Neuronal stem cell (in vitro differentiated cells): ENCODE measurements around the gene UBE2L3.
"Not testable (repeated sequence)": the region's sequence is repeated elsewhere in the genome, so short reads cannot be mapped to it uniquely, and the experiment has no call there.

Source experiments
- DNase-seq: peaks from one replicate; pipeline ENCODE4 v3.0.0-alpha.2; 2013; ENCODE audit warnings: low spot score
- H2AFZ ChIP-seq: one replicate; pipeline ENCODE4 v1.6.1; 2013; ENCODE audit warnings: mild to moderate bottlenecking, low read length, inconsistent platforms
- H2AK5ac ChIP-seq: 2 replicates; pipeline ENCODE4 v1.6.1; 2013; ENCODE audit warnings: low read depth, mild to moderate bottlenecking, inconsistent platforms, low read length, moderate library complexity, mixed read lengths
- H2BK120ac ChIP-seq: 2 replicates; pipeline ENCODE4 v1.6.1; 2013; ENCODE audit warnings: low read depth, mild to moderate bottlenecking, inconsistent platforms, low read length, moderate library complexity, mixed read lengths
- H2BK12ac ChIP-seq: one replicate; pipeline ENCODE4 v1.6.1; 2013; ENCODE audit warnings: low read length, inconsistent platforms
- H2BK15ac ChIP-seq: 2 replicates; pipeline ENCODE4 v1.6.1; 2013; ENCODE audit warnings: mild to moderate bottlenecking, low read length, inconsistent platforms, mixed read lengths
- H2BK5ac ChIP-seq: one replicate; pipeline ENCODE4 v1.6.1; 2013; ENCODE audit warnings: inconsistent platforms, mild to moderate bottlenecking, low read length, moderate library complexity
- H3K14ac ChIP-seq: one replicate; pipeline ENCODE4 v1.6.1; 2013; ENCODE audit warnings: low read length, inconsistent platforms
- H3K18ac ChIP-seq: 2 replicates; pipeline ENCODE4 v1.6.1; 2013; ENCODE audit warnings: low read length, inconsistent platforms
- H3K23ac ChIP-seq: 2 replicates; pipeline ENCODE4 v1.6.1; 2013; ENCODE audit warnings: low read depth, mild to moderate bottlenecking, mixed read lengths, low read length, inconsistent platforms; ENCODE audit not compliant: poor library complexity
- H3K27ac ChIP-seq: replicated peaks from 3 replicates; pipeline ENCODE4 v1.5.1; 2013; ENCODE audit warnings: low read length, inconsistent platforms
- H3K27me3 ChIP-seq, 3 experiments: 2 replicates each; pipeline ENCODE4 v1.6.1; 2013; ENCODE audit warnings: low read length in 3 of 3, mild to moderate bottlenecking in 2 of 3, inconsistent platforms in 1 of 3, low read depth in 1 of 3, mixed read lengths in 1 of 3, moderate library complexity in 1 of 3; ENCODE audit not compliant: control insufficient read depth in 3 of 3, insufficient read depth in 3 of 3
- H3K36me3 ChIP-seq, 2 donors: replicated peaks in 1 of 2; 2 replicates each; pipeline ENCODE4 v1.6.1; 2013; ENCODE audit warnings: low read length in 2 of 2; ENCODE audit not compliant: control insufficient read depth in 2 of 2, insufficient read depth in 2 of 2
- H3K4ac ChIP-seq: 2 replicates; pipeline ENCODE4 v1.6.1; 2013; ENCODE audit warnings: inconsistent platforms, mild to moderate bottlenecking, low read length, moderate library complexity
- H3K4me1 ChIP-seq, 2 donors: 1 replicate in 1 of 2; 2 replicates in 1 of 2; pipeline ENCODE4 v1.6.1; 2013; ENCODE audit warnings: low read length in 2 of 2, low read depth in 1 of 2; ENCODE audit not compliant: control insufficient read depth in 2 of 2, insufficient read depth in 1 of 2
- H3K4me2 ChIP-seq: one replicate; pipeline ENCODE4 v1.6.1; 2013; ENCODE audit warnings: mild to moderate bottlenecking, low read length, inconsistent platforms; ENCODE audit not compliant: insufficient read depth, poor library complexity, severe bottlenecking
- H3K4me3 ChIP-seq, 2 donors: 2 replicates each; pipeline ENCODE4 v1.5.1; 2013; ENCODE audit warnings: low read length in 2 of 2, mild to moderate bottlenecking in 2 of 2, inconsistent platforms in 1 of 2, moderate library complexity in 1 of 2
- H3K79me1 ChIP-seq: one replicate; pipeline ENCODE4 v1.6.1; 2013; ENCODE audit warnings: low read depth, mild to moderate bottlenecking, inconsistent platforms, low read length, moderate library complexity
- H3K9ac ChIP-seq: one replicate; pipeline ENCODE4 v1.6.1; 2013; ENCODE audit warnings: mild to moderate bottlenecking, low read depth, low read length, inconsistent platforms; ENCODE audit not compliant: poor library complexity
- H3K9me3 ChIP-seq, 2 donors: replicated peaks in 1 of 2; 2 replicates each; pipeline versions ENCODE3 to v1.6.1; 2013; ENCODE audit warnings: low read length in 2 of 2, mild to moderate bottlenecking in 2 of 2, inconsistent platforms in 1 of 2, low read depth in 1 of 2, mixed read lengths in 1 of 2, moderate library complexity in 1 of 2; ENCODE audit not compliant: control insufficient read depth in 2 of 2, insufficient read depth in 1 of 2
- H4K8ac ChIP-seq: one replicate; pipeline ENCODE4 v1.6.1; 2013; ENCODE audit warnings: low read depth, mild to moderate bottlenecking, inconsistent platforms, low read length, moderate library complexity
- H4K91ac ChIP-seq: one replicate; pipeline ENCODE4 v1.6.1; 2013; ENCODE audit warnings: low read length, low read depth, mild to moderate bottlenecking, inconsistent platforms; ENCODE audit not compliant: poor library complexity
- WGBS, 2 donors: extraction: QIAGEN DNeasy Blood & Tissue Kit; methylation state at CpG; one replicate each; pipeline ENCODE4 v1.1.7; 2013; ENCODE audit warnings: missing lambda C conversion rate in 2 of 2, mixed read lengths in 1 of 2; ENCODE audit not compliant: insufficient read length in 2 of 2, insufficient replicate concordance in 1 of 2; ENCODE audit errors: extremely low coverage in 2 of 2; 5-methylcytosine and 5-hydroxymethylcytosine counted together

UBE2L3 gene

GRCh38 chr22:21605887-21606564, 38.5 kb downstream of the UBE2L3 start:
- no peak overlapping the region for H4K8ac ChIP-seq
- no peak overlapping the region for H3K4me2 ChIP-seq
- H3K79me1 ChIP-seq: peaks cover 18% of the 10 kb centered on the region
- no peak overlapping the region for H2BK5ac ChIP-seq
- no peak overlapping the region for H3K23ac ChIP-seq
- H3K4me1 ChIP-seq: no peaks in the 10 kb centered on the region
- H3K27me3 ChIP-seq: no peaks in the 10 kb centered on the region
- WGBS, 2 donors: no CpG with 5 or more reads among the region's 7 CpGs
- no peak overlapping the region for H3K4me3 ChIP-seq
- no peak overlapping the region for H2AFZ ChIP-seq
- H2AK5ac ChIP-seq: no peak overlapping the region
- no peak overlapping the region for H2BK120ac ChIP-seq
- H4K91ac ChIP-seq: no peak overlapping the region
- no peak overlapping the region for H3K27ac ChIP-seq
- no peak overlapping the region for H2BK15ac ChIP-seq
- no peak for DNase-seq
- H3K36me3 ChIP-seq: peaks cover 2 to 54% of the 10 kb centered on the region in 2 donors
- H2BK12ac ChIP-seq: no peak overlapping the region
- H3K9me3 ChIP-seq: no peaks in the 10 kb centered on the region
- no peak overlapping the region for H3K9ac ChIP-seq
- no peak overlapping the region for H3K4ac ChIP-seq
- H3K14ac ChIP-seq: no peak overlapping the region
- no peak overlapping the region for H3K18ac ChIP-seq

GRCh38 chr22:21606775-21607174, 39.3 kb downstream of the UBE2L3 start:
- Histone ChIP-seq H3K79me1 (peaks cover 18% of the 10 kb centered on the region), H4K91ac (no peak overlapping the region), H3K9ac (no peak overlapping the region), H3K27ac (no peak overlapping the region), H2BK120ac (no peak overlapping the region), H3K36me3 (peaks cover 7 to 62% of the 10 kb centered on the region in 2 donors), H2AFZ (no peak overlapping the region), H3K4ac (no peak overlapping the region), H3K4me1 (no peaks in the 10 kb centered on the region), H4K8ac (no peak overlapping the region), H3K14ac (no peak overlapping the region), H2BK5ac (no peak overlapping the region), H3K18ac (no peak overlapping the region), H3K23ac (peak overlapping the region; percentile 17), H3K9me3 (no peaks in the 10 kb centered on the region), H2BK12ac (no peak overlapping the region), H3K4me2 (no peak overlapping the region), H2BK15ac (no peak overlapping the region), H3K27me3 (no peaks in the 10 kb centered on the region), H2AK5ac (no peak overlapping the region), H3K4me3 (no peak overlapping the region)
- no CpG with 5 or more reads among the region's 8 CpGs for WGBS, 2 donors
- no peak for DNase-seq

- not testable (repeated sequence) for H3K23ac ChIP-seq, DNase-seq, H2BK120ac ChIP-seq, H3K9me3 ChIP-seq, H3K4ac ChIP-seq, H4K91ac ChIP-seq, H3K4me3 ChIP-seq, H3K9ac ChIP-seq, H3K4me2 ChIP-seq, H3K14ac ChIP-seq, H3K27me3 ChIP-seq, H2AFZ ChIP-seq, H3K27ac ChIP-seq, H2BK12ac ChIP-seq, H2AK5ac ChIP-seq, H2BK15ac ChIP-seq, H4K8ac ChIP-seq, H2BK5ac ChIP-seq, H3K18ac ChIP-seq, H3K4me1 ChIP-seq
- Histone ChIP-seq H3K79me1 (peaks cover 19% of the 10 kb centered on the region), H3K36me3 (peaks cover 19 to 78% of the 10 kb centered on the region in 2 donors)
- no CpG with 5 or more reads among the region's 11 CpGs for WGBS, 2 donors
Measured at GRCh38 chr22:21609556-21610157, 42.1 kb downstream of the UBE2L3 start.

- Histone ChIP-seq H4K8ac (no peak overlapping the region), H2BK12ac (no peak overlapping the region), H2BK120ac (no peak overlapping the region), H3K9me3 (no peaks in the 10 kb centered on the region), H3K27ac (no peak overlapping the region), H3K79me1 (peaks cover 7% of the 10 kb centered on the region), H2BK15ac (no peak overlapping the region), H2AK5ac (no peak overlapping the region), H4K91ac (no peak overlapping the region), H3K27me3 (no peaks in the 10 kb centered on the region), H2BK5ac (no peak overlapping the region), H3K4me1 (no peaks in the 10 kb centered on the region), H3K4me3 (no peak overlapping the region), H2AFZ (no peak overlapping the region), H3K4me2 (no peak overlapping the region), H3K14ac (no peak overlapping the region), H3K18ac (no peak overlapping the region), H3K9ac (no peak overlapping the region), H3K36me3 (peaks cover 18 to 83% of the 10 kb centered on the region in 2 donors), H3K4ac (no peak overlapping the region), H3K23ac (no peak overlapping the region)
- DNase-seq: no peak
- no CpG with 5 or more reads among the region's 4 CpGs for WGBS, 2 donors
Measured at GRCh38 chr22:21611210-21611977, 43.9 kb downstream of the UBE2L3 start.
